GM10847 (cell line): ENCODE measurements around the gene MCM9.

Source experiments
- POLR2A ChIP-seq: IDR thresholded peaks from 2 replicates; pipeline ENCODE4 v1.6.1; 2011; ENCODE audit not compliant: insufficient read length; ENCODE audit errors: extremely low read depth

The MCM9 gene

DNA sequence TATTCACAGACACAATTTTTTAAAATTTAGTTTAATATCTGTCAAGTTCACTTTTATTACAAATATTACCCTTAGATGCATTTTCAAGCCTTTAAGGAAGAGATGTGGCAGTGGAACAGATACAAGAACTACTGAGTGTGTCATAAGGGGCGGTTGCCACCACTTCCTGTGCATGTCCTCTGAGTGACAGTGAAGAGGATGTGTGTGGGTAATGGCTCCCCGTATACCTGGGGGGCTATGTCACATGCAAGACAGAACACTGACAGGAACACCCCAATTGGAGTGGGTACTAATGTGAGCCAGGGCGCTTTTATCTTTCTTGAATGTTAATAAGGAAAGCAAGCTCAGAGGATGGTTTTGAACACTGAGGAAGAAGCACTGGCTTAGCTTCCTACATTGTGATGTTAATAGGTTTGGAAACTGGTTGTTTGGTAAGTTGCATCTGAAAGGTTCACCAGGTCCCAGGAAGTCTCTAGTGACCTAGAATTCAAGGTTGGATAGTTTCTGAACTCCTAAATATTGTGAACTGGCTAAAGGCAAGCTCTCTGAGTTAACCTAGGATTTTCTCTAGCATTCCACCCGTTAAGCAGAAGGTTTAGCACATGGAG is 124.4 kb downstream of the MCM9 start:
- no peak for TF ChIP-seq POLR2A

- no peak for TF ChIP-seq POLR2A
These were observed 125.9 kb downstream of the MCM9 start for GRCh38 chr6:118808793-118809638.

- no peak for TF ChIP-seq POLR2A
These were observed 130.9 kb downstream of the MCM9 start for GRCh38 chr6:118804091-118804490.

GRCh38 chr6:118801257-118801656 is 133.7 kb downstream of the MCM9 start:
- TF ChIP-seq POLR2A, result no peak

DNA sequence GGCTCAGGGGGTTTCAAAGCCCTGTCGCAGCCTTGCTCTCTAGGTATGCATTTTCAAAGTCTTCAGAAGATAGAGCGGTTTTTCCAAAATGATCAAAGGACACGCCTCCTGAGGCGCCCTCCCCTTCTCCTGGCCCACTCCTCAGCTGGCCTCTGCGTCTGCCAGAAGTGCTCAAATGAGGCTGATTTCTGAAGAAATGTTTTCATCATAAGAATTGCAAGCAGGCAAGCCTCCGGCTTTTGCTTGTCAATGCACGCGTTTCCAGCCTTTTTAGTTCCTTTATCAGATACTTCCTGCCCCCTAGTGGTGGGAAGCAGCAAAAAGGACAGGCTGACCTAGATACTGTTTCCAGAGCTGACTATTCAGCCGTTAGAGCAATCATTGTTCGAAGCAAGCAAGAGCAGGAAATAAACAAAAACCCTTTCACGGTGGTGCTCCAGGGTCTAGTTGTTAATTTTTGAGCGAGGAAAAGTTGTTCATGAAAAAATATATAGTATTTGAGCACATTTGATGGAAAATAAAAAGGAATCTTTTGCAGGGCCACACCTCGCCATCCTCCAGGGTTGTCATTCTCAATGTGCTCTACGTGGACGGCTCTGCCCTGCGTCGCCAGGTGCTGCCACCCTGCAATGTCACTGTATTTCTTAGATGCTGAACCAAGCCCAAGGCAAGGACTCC is 134.4 kb downstream of the MCM9 start:
- no peak for TF ChIP-seq POLR2A

DNA sequence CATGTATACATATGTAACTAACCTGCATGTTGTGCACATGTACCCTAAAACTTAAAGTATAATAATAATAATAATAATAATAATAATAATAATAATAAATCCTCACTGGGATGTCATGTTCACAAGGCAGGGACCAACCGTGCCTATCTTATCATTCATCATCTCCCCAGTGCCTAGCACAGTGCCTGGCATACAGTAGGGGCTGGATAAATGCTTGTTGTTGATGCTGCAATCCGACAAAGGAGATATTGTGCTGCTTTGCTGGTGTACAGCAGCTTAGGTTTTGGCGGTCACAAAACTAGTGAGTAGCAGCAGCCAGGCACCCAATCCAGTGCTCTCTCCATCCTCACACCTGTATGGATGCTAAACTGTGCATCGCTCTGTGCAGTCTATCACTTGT is 135.1 kb downstream of the MCM9 start:
- no peak for TF ChIP-seq POLR2A

DNA sequence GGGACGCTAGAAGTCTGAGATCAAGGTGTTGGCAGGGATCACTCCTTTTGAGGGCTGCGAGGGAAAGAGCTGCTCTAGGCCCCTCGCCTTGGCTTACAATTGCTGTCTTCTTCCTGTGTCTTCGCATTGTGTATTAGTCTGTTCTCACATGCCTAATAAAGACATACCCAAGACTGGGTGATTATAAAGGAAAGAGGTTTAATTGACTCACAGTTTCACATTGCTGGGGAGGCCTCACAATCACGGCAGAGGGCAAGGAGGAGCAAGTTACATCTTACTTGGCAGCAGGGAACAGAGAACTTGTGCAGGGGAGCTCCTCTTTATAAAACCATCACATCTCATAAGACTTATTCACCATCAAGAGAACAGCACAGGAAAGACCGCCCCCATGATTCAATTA is 143.5 kb downstream of the MCM9 start:
- no peak for TF ChIP-seq POLR2A

GRCh38 chr6:118789954-118790353 is 145.0 kb downstream of the MCM9 start:
- no peak for TF ChIP-seq POLR2A

- TF ChIP-seq POLR2A, result no peak
These were observed 145.5 kb downstream of the MCM9 start for GRCh38 chr6:118789419-118789818.

- TF ChIP-seq POLR2A, result no peak
These were observed 146.3 kb downstream of the MCM9 start for GRCh38 chr6:118788702-118789101.

GRCh38 chr6:118787724-118788423 is 147.1 kb downstream of the MCM9 start:
- no peak for TF ChIP-seq POLR2A

DNA sequence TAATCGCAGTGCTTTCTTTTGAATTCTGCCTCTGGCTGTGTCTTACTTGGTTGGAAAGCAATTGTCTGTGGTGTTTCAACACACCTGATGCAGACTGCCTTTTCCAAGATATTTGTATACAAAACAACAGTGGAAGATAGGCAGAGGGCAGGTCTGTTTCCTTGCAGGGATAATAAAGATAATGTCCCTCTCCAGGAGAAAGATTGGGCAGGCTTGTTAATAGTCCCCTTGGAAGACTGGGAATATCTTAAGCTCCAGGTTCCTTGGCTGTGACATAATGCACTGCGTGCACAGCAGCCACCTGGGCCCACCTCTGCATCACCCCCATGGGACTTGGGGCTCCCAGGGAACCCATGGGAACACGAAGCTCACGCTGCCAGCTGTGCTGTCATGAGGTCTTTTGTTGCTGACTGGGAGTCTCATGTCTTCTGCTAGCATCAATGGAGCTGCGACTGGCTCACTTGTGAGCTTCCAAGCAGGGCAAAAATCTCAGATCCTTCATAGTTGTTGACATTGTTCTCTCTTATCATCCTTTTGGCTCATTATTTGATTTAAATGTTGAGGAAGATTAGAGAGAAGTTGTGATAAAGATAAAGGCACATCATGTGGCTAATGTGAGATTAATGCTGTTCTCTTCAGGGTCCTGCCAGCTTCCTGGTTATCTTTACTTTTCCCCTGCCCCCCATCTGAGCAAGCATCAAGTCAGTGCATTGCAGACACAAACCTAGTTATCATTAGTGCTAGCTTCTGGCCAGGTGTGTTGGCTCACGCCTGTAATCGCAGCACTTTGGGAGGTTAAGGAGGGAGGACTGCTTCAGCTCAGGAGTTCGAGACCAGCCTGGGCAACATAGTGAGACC is 148.1 kb downstream of the MCM9 start:
- TF ChIP-seq POLR2A, result no peak

DNA sequence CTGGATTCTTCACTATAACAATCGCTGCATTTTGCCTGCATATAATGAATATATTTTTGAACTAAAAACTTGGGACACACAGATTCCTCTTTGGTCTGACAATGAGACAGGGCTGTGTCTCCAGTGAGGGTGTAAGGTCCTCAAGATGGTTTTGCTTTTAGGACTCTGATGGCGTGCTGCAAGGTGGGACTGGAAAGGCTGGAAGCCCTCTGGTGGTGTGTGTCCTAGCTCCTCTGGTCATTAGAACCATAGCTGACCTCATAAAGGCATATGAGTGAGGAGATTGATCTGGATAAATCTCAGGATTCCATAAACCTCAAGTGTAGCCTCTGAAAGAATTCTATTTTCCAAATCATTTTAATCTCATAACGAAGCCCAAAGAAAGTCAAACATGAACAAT is 149.4 kb downstream of the MCM9 start:
- no peak for TF ChIP-seq POLR2A

DNA sequence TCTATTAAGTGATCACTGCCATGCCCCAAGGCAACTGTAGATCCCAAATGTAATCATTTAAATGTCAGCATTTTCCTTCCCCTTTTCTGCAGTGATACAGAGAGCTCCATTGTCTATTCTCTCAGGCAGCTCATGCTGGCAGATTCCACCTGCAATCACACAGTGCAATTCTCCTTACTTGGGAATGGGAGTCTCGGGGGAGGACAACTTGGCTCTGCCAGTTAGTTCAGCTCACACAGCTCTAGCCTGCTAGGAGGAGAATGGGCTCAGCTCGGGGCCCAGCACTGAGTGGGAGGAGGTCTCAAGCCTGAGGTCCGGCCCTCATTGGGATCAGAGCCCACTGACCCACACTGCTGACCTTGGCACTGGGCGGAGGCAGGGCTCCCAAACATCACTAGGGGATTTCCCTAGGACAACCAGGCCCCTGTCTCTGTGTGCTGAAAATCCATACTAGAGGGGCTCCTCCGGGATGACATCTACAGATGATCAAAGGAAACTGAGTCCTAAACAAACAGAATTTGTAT is 150.3 kb downstream of the MCM9 start:
- TF ChIP-seq POLR2A, result no peak

- no peak for TF ChIP-seq POLR2A
These were observed 150.9 kb downstream of the MCM9 start for GRCh38 chr6:118783931-118784550.
